Tibial nerve (tissue), 4 donors: ENCODE results near the gene NDUFAF7. TPM values are rescaled to one million over a fixed set of nuclear protein-coding genes. Genes with fewer than 3 reads are reported as not detected.
"Not testable (repeated sequence)": the region's sequence is repeated elsewhere in the genome, so short reads cannot be mapped to it uniquely, and the experiment has no call there.

Experiments used
- DNase-seq, 2 donors: peaks; one replicate each; pipeline ENCODE4 v3.0.0-alpha.2; 2019; ENCODE audit warnings: low spot score in 2 of 2
- H3K27ac ChIP-seq, 4 donors: fragments of 200-600 bp; sonication (generic) in 3 of 4; one replicate each; pipeline ENCODE4 v1.5.1; 2017 to 2019; ENCODE audit warnings: mild to moderate bottlenecking in 1 of 4
- H3K27me3 ChIP-seq, 2 donors: fragments of 200-600 bp; sonication (generic) in 1 of 2; one replicate each; pipeline versions ENCODE4 v1.5.1 to v1.6.0; 2017 to 2019
- H3K36me3 ChIP-seq, 3 donors: fragments of 200-600 bp; sonication (generic); one replicate each; pipeline ENCODE4 v1.5.1; 2018 to 2019
- H3K4me1 ChIP-seq, 4 donors: fragments of 200-600 bp; sonication (generic) in 3 of 4; one replicate each; pipeline ENCODE4 v1.5.1; 2017 to 2019
- H3K4me3 ChIP-seq, 4 donors: fragments of 200-600 bp; sonication (generic) in 3 of 4; one replicate each; pipeline ENCODE4 v1.5.1; 2017 to 2019; ENCODE audit warnings: mild to moderate bottlenecking in 1 of 4, moderate library complexity in 1 of 4
- H3K9me3 ChIP-seq, 4 donors: fragments of 200-600 bp; sonication (generic) in 3 of 4; one replicate each; pipeline ENCODE4 v1.5.1; 2017 to 2019
- EP300 ChIP-seq, 2 donors: sonication (generic); formaldehyde crosslinking; IDR thresholded peaks; one replicate each; pipeline ENCODE4 v1.6.1; 2017; ENCODE audit warnings: antibody characterized with exemption in 2 of 2, mild to moderate bottlenecking in 1 of 2
- POLR2A ChIP-seq, 2 donors: fragments of 450-650 bp; IDR thresholded peaks; one replicate each; pipeline ENCODE4 v1.6.1; 2017; ENCODE audit warnings: antibody characterized with exemption in 2 of 2, mild to moderate bottlenecking in 2 of 2, moderate library complexity in 2 of 2
- WGBS, 2 donors: methylation state at CpG; one replicate each; pipeline ENCODE4 v1.1.5; 2018; 5-methylcytosine and 5-hydroxymethylcytosine counted together
- total RNA-seq, 4 donors: library from RNA; depleted of rRNA; stranded (reverse); fragments of >200 nt; gene quantifications; one replicate each; pipeline ENCODE4 v1.1.0, GENCODE V29; 2016
- TF ChIP-seq, protein P1 (sequence below), 5 experiments: fragments of 200-600 bp in 3 of 5; fragments of 450-650 bp in 2 of 5; sonication (generic) in 3 of 5; IDR thresholded peaks; one replicate each; pipeline ENCODE4 v1.5.1; 2016 to 2019; ENCODE audit warnings: antibody characterized with exemption in 5 of 5, mild to moderate bottlenecking in 3 of 5, moderate library complexity in 2 of 5

NDUFAF7 gene
- total RNA-seq, 4 donors from 2014 or later = 14.7 to 23.4 (median 19.1) TPM

DNA sequence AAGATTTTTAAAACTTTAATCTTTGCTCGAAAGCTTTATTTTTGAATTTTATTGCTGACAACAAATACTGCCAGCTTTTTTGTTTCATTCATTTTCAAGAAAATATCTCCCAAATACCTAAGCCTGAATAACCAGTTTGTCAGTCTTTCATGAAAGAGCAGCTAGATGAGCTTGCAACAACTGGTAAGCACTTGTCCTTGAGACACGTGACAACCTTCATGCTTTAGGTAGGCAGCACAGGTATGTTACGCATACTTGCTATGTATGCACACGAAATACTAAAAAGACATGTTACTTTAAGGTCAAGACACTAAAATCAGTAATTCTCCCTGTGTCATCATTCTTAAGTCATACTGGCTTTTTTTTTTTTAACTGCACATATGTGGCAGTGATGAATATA lies 12.4 kb upstream of the NDUFAF7 start:
- Histone ChIP-seq H3K27ac (no peak overlapping the region), H3K36me3 (peaks cover 0 to 90% (median 7%) of the 10 kb centered on the region in 3 donors)

DNA sequence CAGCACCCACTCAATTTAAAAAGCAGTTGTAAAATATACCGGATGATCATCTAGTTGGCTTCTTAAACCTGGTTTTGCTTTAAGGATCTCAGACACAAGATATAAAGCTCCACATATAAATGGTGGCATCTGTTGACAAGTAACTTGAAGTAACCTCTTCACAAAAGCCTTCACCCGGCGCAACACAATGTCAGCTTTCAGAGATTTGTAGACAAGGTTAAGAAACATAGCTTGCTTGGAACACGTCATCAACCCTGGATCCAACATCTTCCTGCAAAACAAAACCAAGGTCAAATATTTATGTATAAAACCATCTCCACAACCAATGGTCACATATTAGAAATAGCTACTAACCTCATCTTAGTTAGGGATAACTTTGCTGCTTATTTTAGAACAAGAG lies 8.3 kb upstream of the NDUFAF7 start:
- no peaks in the 10 kb centered on the region for H3K9me3 ChIP-seq
- WGBS, 2 donors = 90 to 91% methylated on average over 4 of the region's 4 CpGs
- peaks cover 0 to 72% (median 9%) of the 10 kb centered on the region in 3 donors for H3K36me3 ChIP-seq
- no peak overlapping the region for H3K27ac ChIP-seq
- H3K4me3 ChIP-seq = no peak overlapping the region
- H3K4me1 ChIP-seq = peaks cover 0 to 14% (median 6%) of the 10 kb centered on the region in 4 donors
- DNase-seq = no peak
- no peak for TF ChIP-seq POLR2A (IDR thresholded peaks at IDR 0.05)
- TF ChIP-seq, protein P1, sequence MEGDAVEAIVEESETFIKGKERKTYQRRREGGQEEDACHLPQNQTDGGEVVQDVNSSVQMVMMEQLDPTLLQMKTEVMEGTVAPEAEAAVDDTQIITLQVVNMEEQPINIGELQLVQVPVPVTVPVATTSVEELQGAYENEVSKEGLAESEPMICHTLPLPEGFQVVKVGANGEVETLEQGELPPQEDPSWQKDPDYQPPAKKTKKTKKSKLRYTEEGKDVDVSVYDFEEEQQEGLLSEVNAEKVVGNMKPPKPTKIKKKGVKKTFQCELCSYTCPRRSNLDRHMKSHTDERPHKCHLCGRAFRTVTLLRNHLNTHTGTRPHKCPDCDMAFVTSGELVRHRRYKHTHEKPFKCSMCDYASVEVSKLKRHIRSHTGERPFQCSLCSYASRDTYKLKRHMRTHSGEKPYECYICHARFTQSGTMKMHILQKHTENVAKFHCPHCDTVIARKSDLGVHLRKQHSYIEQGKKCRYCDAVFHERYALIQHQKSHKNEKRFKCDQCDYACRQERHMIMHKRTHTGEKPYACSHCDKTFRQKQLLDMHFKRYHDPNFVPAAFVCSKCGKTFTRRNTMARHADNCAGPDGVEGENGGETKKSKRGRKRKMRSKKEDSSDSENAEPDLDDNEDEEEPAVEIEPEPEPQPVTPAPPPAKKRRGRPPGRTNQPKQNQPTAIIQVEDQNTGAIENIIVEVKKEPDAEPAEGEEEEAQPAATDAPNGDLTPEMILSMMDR (IDR thresholded peaks at IDR 0.05) = no peak
- no peak for TF ChIP-seq EP300 (IDR thresholded peaks at IDR 0.05)
- H3K27me3 ChIP-seq = no peaks in the 10 kb centered on the region

More for the DNA sequence above, 12.4 kb upstream of the NDUFAF7 start:
- Histone ChIP-seq H3K4me1 (no peaks in the 10 kb centered on the region), H3K4me3 (no peak overlapping the region), H3K9me3 (no peaks in the 10 kb centered on the region), H3K27me3 (no peaks in the 10 kb centered on the region)
- TF ChIP-seq EP300 (IDR thresholded peaks at IDR 0.05) (no peak), POLR2A (IDR thresholded peaks at IDR 0.05) (no peak)
- TF ChIP-seq, protein P1 (IDR thresholded peaks at IDR 0.05) = no peak
- 93 to 94% methylated on average over 4 of the region's 4 CpGs for WGBS, 2 donors
- DNase-seq = no peak

DNA sequence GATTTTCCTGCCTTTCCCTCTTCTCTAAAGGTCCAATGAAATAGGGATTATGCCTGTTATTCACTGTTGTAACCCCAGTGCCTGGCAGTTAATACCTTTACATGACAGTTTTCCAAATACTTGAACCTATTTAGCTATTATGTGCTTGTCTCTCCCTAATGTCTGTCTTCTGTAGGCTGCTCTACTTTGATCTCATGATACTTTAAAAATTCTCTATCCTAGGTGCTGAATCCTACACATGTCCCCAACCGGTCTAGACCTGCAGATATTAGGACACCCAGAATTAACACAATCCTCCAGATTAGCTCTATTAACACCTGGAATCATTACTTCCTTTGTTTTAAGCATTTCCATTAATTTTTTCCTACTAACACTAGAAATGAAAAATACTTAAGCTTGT lies 7.4 kb upstream of the NDUFAF7 start:
- 94 to 96% methylated on average over 1 of the region's 1 CpG for WGBS, 2 donors
- no peak for TF ChIP-seq EP300 (IDR thresholded peaks at IDR 0.05)
- TF ChIP-seq POLR2A (IDR thresholded peaks at IDR 0.05) = no peak
- TF ChIP-seq, protein P1 (IDR thresholded peaks at IDR 0.05) = no peak
- peaks cover 0 to 67% (median 13%) of the 10 kb centered on the region in 3 donors for H3K36me3 ChIP-seq
- H3K9me3 ChIP-seq = no peaks in the 10 kb centered on the region
- peaks cover 0 to 14% (median 7%) of the 10 kb centered on the region in 4 donors for H3K4me1 ChIP-seq
- no peak overlapping the region for H3K4me3 ChIP-seq
- H3K27ac ChIP-seq = no peak overlapping the region
- H3K27me3 ChIP-seq = no peaks in the 10 kb centered on the region
- no peak for DNase-seq

DNA sequence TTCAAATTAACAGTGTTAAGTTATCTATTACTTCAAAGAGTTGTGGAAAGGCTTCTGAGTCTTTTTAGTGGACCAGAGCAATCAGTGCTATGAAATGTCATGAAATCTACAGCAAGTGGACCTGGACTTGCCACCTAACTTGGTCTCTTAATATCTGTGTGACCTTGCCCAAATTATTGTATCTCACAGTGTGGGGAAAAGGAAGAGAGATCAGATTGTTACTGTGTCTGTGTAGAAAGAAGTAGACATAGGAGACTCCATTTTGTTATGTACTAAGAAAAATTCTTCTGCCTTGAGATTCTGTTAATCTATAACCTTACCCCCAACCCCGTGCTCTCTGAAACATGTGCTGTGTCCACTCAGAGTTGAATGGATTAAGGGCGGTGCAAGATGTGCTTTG lies 6.3 kb upstream of the NDUFAF7 start:
- Histone ChIP-seq H3K36me3 (peaks cover 0 to 58% (median 13%) of the 10 kb centered on the region in 3 donors), H3K4me1 (peaks cover under 1 to 25% (median 17%) of the 10 kb centered on the region in 4 donors)
- DNase-seq, H3K9me3 ChIP-seq, H3K27me3 ChIP-seq, H3K27ac ChIP-seq, H3K4me3 ChIP-seq: not testable (repeated sequence)
- WGBS, 2 donors = 67 to 80% methylated on average over 1 of the region's 2 CpGs

DNA sequence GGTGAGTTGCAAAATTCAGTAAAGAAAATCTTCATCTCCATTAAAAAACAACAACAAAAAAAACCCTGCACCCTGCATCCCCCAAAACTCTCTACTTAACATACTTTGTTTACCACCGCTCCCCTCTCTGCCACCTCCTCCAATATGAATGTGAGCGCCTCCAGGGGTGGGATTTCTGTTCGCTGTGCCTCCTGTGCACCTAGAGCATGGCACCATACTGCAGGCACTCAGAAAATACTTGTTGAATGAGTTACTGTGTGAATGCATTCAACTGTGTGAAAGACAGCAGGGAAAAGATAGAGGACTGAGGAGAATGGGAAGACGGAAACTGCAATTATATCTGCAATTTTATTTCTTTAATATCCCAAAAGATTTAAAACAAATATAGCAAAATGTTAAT lies 4.6 kb upstream of the NDUFAF7 start:
- no peak for DNase-seq
- 89 to 92% methylated on average over 4 of the region's 4 CpGs for WGBS, 2 donors
- TF ChIP-seq EP300 (IDR thresholded peaks at IDR 0.05) (no peak), POLR2A (IDR thresholded peaks at IDR 0.05) (no peak)
- TF ChIP-seq, protein P1 (IDR thresholded peaks at IDR 0.05) = no peak
- no peak overlapping the region for H3K4me3 ChIP-seq
- H3K9me3 ChIP-seq = no peaks in the 10 kb centered on the region
- no peaks in the 10 kb centered on the region for H3K27me3 ChIP-seq
- H3K36me3 ChIP-seq = peaks cover 0 to 40% (median 13%) of the 10 kb centered on the region in 3 donors
- H3K27ac ChIP-seq = no peak overlapping the region
- peaks cover 4 to 31% (median 19%) of the 10 kb centered on the region in 4 donors for H3K4me1 ChIP-seq

DNA sequence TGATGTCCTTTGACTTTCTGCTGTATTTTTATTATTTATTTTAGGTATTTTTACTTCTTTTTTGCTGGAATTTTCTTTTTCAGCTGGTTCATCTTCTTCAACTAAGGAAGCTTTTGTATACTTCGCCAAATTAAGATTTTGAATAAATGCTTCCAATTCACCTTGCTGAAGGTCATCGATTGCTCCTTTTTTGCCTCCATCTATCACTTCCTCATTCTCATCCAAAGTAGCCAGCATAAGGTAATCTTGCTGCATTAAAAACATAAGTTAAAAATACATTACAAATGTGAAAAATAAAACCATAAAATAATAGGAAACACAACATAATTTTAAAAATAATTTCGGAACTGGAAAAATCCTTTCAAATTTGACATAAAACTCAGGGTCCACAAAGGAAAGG lies 2.7 kb upstream of the NDUFAF7 start:
- Histone ChIP-seq H3K27me3 (no peaks in the 10 kb centered on the region), H3K4me1 (peaks cover 4 to 45% (median 24%) of the 10 kb centered on the region in 4 donors), H3K4me3 (no peak overlapping the region), H3K27ac (no peak overlapping the region), H3K36me3 (peaks cover 0 to 23% (median 13%) of the 10 kb centered on the region in 3 donors), H3K9me3 (no peaks in the 10 kb centered on the region)
- TF ChIP-seq EP300 (IDR thresholded peaks at IDR 0.05) = no peak
- TF ChIP-seq POLR2A (IDR thresholded peaks at IDR 0.05) = no peak
- TF ChIP-seq, protein P1 (IDR thresholded peaks at IDR 0.05) = no peak
- 96% methylated on average over 3 of the region's 3 CpGs for WGBS, 2 donors
- DNase-seq = no peak
